Glomerular endothelial cell (primary cell): ENCODE measurements around the gene ZNF555. TPM values are rescaled to one million over a fixed set of nuclear protein-coding genes. Genes with fewer than 3 reads are reported as not detected.
"Not testable (repeated sequence)": the region's sequence is repeated elsewhere in the genome, so short reads cannot be mapped to it uniquely, and the experiment has no call there.

Source experiments
- DNase-seq: peaks from one replicate; pipeline ENCODE4 v3.0.0-alpha.2; 2011; ENCODE audit warnings: low read depth, low spot score; ENCODE audit errors: extremely low read depth
- total RNA-seq: library from RNA; depleted of rRNA; stranded (reverse); fragments of >200 nt; gene quantifications from 2 replicates; pipeline ENCODE4 v1.2.3, GENCODE V29; 2015

ZNF555 gene
- total RNA-seq, result 5.8 and 9.1 TPM in 2 replicates

DNA sequence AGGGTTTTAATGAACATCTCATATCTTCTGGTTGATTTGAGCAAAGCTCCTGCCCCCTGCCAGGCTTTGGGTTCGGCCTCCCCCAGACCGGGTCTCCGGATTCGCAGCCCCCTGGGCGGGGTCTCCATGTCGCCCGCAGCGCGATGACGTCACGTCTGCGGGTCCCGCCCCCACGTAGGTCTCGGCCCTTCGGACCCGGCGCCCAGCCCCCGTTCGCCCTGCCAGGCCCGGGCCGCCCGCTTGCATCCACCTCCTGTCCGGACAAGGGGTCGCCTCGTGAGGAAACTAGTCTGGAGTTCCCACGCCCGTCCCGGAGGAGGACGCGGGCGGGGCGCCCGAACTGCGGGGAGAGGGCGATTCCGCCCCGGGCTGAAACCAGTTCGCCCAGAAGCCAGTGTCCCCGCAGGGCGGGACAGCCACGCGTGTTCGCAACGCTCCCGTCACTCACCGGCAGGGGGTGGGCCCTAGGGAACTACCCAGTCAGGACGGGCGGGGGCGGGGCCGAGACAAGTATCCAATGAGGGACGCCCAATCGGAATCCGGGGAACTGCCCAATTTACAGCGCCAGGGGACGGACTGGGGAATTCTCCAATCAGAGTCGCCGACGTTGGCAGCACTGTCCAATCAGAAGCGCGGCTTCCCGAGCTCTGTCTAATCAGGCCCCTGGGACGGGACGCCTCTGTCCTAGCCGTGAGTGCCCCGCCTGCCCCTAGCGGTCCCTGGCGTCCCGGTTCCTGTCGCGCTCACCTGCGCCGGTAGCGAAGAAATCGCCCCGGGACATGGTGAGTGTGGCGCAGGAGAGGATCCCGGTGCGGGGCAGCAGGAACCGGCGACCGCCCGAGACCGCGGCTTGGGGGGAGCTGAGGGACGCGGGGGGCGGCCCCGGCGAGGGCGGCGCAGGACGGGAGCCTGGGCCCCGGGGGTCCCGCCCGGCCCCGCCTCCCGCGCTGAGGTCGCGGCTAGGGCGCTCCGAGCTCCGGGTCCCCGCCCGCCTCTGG, at the start of gene ZNF555:
Gene ZNF555, plus strand, starts transcription at position 682 of the 998 bp plus-strand sequence. Its CDS starts 98 bp downstream, at position 780.
- DNase-seq, result peak; percentile 97

- DNase-seq, result no peak
These were observed 49.4 kb upstream of the ZNF555 start for GRCh38 chr19:2791876-2792275.

GRCh38 chr19:2792666-2793065, 48.6 kb upstream of the ZNF555 start:
- DNase-seq, result not testable (repeated sequence)

DNA sequence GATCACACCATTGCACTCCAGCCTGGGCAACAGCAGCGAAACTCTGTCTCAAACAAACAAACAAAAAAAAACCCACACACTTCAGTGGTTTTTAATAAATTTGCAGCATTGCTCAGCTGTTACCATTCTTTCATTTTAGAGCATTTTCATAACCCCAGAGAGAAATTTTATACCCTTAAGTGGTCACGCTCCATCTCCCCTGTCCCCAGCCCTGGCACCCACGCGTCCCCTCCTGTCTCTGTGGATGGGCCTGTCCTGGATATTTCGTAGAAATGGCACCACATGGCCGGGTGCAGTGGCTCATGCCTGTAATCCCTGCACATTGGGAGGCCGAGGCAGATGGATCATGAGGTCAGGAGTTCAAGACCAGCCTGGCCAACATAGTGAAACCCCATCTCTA, 48.1 kb upstream of the ZNF555 start:
- no peak for DNase-seq

- DNase-seq, result no peak
These were observed 47.7 kb upstream of the ZNF555 start for GRCh38 chr19:2793577-2793976.

- DNase-seq, result no peak
These were observed 45.2 kb upstream of the ZNF555 start for GRCh38 chr19:2795827-2796658.

GRCh38 chr19:2796659-2797266, 44.5 kb upstream of the ZNF555 start:
- no peak for DNase-seq

DNA sequence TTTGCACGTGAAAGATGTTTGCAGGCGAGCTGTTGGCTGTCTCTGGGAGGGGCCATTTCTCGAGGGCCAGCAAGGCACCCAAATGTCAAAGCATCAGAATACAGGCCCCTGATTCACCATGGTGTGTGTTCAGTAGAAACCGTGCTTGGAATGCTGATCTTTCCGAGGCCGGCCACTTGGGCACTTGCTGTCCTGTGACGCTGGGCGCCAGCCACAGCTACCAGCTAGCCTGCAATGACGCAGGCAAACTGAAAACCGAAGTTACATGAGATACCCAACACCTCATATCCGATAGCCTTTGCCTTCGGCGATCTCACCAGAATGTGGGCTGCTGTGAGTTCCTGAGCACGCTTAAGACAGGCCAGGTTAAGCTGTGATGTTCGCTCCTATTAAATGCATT, 44.0 kb upstream of the ZNF555 start:
- DNase-seq, result no peak

DNA sequence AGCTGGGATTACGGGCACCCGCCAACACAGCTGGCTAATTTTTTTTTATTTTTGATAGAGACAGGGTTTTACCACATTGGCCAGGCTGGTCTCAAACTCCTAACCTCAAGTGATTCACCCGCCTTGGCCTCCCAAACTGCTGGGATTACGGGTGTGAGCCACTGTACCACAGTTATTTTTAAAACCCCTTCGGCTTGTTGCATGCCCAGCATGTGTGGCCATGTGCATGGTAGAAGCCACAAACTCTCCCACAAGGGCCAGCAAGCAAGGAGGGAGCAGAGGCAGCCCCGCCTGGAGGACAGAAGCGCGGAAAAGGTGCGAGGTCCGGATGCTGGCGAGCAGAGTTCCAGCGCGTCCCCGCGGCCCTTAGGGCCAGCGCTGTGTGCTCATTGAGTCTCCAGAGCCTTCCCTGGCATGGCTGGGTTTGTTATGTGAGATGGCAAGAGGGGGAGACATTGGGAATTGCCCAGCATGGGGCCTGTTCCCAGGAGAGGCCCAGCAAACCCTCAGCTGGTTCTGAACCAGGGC, 43.1 kb upstream of the ZNF555 start:
- DNase-seq, result no peak

DNA sequence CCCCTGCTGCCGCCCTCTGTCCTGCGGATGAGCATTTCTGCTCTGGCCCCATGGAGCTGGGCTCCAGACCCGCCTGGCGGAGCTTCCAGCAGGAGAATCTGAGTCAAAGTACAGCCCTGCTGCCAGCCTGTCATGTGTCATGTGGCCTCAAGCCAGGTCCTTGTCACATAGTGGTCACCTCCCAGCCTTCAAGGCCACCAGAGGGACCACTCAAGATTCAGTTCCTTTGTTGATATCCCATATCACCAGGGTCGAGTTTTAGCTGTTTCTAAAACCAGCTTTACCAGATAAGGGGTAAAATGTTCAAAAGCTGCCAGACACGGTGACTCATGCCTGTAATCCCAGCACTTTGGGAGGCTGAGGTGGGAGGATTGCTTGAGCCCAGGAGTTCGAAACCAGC, 42.5 kb upstream of the ZNF555 start:
- DNase-seq, result no peak

GRCh38 chr19:2799273-2800020, 41.8 kb upstream of the ZNF555 start:
- no peak for DNase-seq

- no peak for DNase-seq
These were observed 40.8 kb upstream of the ZNF555 start for GRCh38 chr19:2800506-2800905.

DNA sequence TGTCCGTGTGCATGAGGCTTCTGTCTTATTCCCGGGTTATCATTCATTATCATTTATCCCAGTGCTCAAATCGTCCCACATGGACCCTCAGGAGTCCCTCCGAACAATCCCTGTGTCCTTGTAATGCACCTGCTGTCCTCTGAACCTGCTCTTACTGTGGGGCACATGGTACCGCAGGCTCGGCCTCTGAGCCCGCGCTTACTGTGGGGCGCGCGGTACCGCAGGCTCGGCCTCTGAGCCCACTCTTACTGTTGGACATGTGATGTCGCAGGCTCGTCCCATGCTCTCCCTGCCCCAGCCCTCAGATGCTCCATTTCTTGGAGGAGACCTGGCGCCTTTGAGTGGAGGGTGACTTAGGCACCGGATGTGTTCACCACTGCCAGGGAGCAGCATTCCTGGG, 38.4 kb upstream of the ZNF555 start:
- no peak for DNase-seq

- DNase-seq, result no peak
These were observed 37.7 kb upstream of the ZNF555 start for GRCh38 chr19:2803486-2804155.

GRCh38 chr19:2804156-2805004, 36.9 kb upstream of the ZNF555 start:
- DNase-seq, result no peak

DNA sequence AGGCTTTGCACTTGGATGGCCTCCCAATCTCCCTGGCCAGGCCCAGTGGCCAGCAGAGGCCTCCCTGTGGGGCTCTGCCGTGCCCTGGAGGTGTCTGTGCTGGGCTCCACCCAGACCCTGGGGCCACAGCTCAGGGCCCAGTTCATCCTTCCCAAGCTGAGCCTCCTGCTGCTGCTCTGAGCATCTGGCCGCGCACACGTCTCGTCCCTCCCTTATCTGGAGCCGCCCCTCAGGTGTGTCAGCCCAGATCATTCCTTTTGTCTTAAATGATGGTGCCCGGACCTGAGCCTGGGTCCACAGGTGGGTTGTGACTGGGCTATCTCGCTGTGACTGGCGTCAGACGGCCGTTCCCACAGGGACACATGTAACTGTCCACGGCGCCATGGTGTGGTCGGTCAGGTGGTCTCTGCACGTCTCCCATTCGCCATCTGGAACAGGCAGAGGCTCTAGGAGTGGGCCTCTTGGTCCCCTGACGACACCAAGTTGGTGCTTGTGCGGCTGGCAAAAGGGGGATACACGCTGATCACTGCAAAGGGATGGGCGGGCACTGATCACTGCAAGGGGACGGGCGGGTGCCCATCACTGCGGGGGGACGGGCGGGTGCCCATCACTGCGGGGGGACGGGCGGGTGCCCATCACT, 35.9 kb upstream of the ZNF555 start:
- DNase-seq, result no peak

- DNase-seq, result no peak
These were observed 35.2 kb upstream of the ZNF555 start for GRCh38 chr19:2805991-2806649.
